GM18909 (cell line): Measurements from ENCODE around the gene ACSBG1.

Experiments used
- ATAC-seq: cut with Tn5 transposase; IDR thresholded peaks from one replicate; pipeline ENCODE4 v1.9.1; 2021; ENCODE audit warnings: mild to moderate bottlenecking; ENCODE audit not compliant: unreplicated experiment, poor library complexity

Gene ACSBG1

GRCh38 chr15:78223396-78224022 lies 10.9 kb downstream of the ACSBG1 start:
- no peak for ATAC-seq

- no peak for ATAC-seq
Observed at GRCh38 chr15:78222745-78223395, 11.5 kb downstream of the ACSBG1 start.

GRCh38 chr15:78220713-78221112 lies 13.7 kb downstream of the ACSBG1 start:
- no peak for ATAC-seq

- ATAC-seq, result no peak
Observed at GRCh38 chr15:78216276-78217104, 17.9 kb downstream of the ACSBG1 start.

DNA sequence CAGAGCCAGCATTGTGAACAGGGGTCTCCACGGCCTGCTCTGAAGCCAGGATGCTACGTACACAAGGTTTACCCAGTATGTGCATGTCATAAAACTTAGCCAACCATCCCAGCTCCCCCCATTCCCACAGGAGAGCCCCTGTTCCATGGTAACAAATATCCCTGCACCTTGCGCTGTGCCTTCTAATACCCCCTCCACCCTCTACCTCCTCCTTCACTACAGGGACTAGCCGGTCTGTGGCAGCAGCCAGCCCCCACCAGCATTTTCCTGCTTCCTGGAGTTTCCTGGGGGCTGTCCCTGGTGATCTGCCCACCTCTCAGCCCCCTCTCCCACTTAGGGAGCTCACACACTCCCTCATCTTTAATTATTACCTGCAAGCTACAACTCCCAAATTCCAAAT lies 20.4 kb downstream of the ACSBG1 start:
- no peak for ATAC-seq

DNA sequence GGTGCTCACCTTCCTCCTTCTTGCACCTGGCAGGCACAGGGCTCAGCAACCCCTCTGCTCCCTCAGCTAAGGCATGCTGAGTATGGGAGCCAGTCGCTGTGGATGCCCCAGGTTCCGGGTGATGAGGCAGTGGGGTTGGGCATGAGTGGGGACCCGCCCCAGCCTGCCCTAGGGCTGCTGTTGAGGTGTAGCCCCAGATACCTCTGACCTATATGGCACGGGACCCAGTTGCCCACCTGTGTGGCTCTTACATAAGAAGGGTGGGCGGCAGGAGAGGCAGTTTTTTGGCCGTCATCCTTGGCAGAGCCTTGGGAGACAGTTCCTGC lies 21.0 kb downstream of the ACSBG1 start:
- ATAC-seq, result no peak

DNA sequence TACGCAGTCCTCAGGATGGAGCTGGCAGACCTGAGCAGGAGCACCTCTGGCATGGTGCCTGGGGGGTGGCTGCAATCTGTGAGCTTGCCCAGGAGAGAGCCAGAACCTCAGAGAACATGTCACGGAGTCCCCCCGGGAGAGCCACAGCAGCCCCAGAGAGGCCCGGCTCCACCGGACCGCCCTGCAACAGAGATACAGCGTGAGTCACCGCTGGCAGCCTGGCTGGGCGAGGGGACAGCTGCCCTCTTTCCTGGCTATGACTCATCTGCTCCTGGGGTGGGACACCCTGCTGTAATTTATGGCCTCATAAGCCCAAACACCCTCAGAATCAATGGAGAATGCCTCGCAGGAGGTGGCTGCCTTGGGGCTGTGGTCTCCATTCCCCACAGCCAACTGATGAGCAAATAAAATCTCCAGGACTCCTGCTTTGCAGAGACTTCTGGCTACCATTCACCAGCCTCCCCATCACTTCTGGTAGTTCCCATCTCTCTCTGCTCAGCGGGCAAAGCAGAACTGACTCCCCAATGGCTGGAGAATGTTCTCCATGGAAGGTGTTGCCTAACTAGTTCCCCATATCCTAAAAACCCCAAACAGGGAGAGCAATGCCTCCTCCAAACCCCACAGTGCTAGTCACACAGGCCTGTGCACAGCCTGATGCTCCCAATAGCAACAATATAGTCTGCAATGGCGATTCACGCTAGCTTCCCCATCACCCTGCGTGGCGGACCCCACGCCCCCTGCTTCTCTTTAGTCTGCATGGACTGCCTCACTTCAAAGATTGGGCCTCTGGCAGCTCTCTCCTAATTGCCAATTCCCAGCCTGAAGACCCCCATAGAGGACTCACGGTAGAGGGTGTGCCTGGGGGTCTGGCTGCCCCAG lies 21.6 kb downstream of the ACSBG1 start:
- ATAC-seq, result no peak

- no peak for ATAC-seq
Observed at GRCh38 chr15:78212008-78212407, 22.4 kb downstream of the ACSBG1 start.

- ATAC-seq, result no peak
Observed at GRCh38 chr15:78211189-78211921, 23.0 kb downstream of the ACSBG1 start.

DNA sequence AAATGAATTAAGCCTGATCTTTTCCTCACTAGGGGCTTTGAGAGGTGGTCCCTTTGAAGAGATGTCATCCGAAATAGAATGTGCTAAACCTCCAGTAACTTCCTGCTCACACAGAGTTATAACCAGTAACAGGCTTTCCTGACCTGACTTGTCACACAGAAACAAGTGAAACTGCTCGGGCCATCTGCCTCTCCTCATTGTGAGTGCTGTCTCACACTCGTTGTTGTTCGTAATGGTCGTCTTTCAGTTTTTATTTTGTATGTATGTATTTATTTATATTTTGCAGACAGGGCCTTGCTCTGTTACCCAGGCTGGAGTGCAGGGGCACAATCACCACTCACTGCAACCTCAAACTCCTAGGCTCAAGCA lies 24.0 kb downstream of the ACSBG1 start:
- no peak for ATAC-seq

- ATAC-seq, result no peak
Observed at GRCh38 chr15:78209646-78210348, 24.6 kb downstream of the ACSBG1 start.

DNA sequence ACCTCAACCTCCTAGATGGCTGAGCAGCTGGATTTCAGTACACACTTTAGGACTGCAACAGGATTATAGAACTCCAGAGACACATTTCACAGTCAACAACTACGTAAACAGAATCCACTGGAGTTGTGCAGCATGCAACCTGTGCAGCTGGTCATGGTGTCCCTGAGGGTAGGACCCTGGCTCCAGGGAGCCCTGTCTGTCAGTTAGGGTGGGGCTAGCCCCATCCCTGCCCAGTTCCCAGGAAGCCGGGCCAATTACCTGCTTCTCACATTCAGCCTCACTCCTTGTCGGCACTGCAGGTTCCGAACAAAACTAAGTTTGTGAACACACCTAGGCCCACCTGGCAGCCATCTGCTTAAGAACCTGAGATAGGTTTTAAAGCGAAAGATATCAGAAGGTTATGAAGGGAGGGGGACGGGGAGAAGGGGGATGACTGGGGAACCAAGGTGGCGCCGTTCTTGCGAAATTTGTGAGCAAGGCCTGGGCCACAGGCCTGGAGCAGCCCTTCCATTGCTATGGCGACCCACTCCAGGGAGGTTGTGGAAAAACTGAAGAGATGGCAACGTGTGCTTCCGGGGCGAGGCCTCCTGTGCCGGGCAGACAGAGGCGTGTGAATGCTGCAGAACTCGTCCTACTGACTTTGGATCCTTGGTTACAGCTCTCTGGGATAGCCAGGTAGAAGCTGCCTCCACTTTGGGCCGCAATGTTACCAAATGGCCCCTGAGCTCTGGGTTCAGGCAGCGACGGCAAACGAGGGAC lies 25.3 kb downstream of the ACSBG1 start:
- ATAC-seq, result no peak

GRCh38 chr15:78208341-78208844 lies 26.0 kb downstream of the ACSBG1 start:
- no peak for ATAC-seq

- no peak for ATAC-seq
Observed at GRCh38 chr15:78207641-78208340, 26.6 kb downstream of the ACSBG1 start.

DNA sequence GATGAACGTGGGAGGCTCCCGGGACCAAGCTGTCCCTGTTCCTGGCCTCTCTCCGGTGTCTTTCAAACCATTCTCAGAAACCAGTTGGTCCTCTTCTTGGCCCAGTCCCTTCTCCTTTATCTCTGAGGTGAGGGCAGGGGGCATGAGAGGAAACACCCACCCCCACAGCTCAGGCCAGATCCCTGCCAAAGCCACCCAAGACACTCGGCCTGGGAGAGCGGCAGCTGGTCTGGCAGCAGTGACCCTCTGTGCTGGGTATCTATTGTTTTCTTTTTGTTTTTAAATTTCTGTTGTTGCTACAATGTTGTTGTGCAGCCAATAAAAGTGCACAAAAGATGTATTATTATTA lies 27.3 kb downstream of the ACSBG1 start:
- no peak for ATAC-seq

- no peak for ATAC-seq
Observed at GRCh38 chr15:78206326-78207109, 27.8 kb downstream of the ACSBG1 start.

- no peak for ATAC-seq
Observed at GRCh38 chr15:78205856-78206255, 28.5 kb downstream of the ACSBG1 start.
